Fibroblast of the aortic adventitia (primary cell): ENCODE measurements around the gene SLC23A2. TPM values are rescaled to one million over a fixed set of nuclear protein-coding genes. Genes with fewer than 3 reads are reported as not detected.
"Not testable (repeated sequence)": the region's sequence is repeated elsewhere in the genome, so short reads cannot be mapped to it uniquely, and the experiment has no call there.

Experiments
- DNase-seq: peaks from one replicate; pipeline ENCODE4 v3.0.0-alpha.2; 2010; ENCODE audit warnings: low read depth
- H3K4me3 ChIP-seq: 2 replicates; pipeline ENCODE4 v1.5.1; 2011; ENCODE audit warnings: low read depth, mild to moderate bottlenecking, control low read depth, low read length, moderate library complexity
- total RNA-seq: library from RNA; depleted of rRNA; stranded (reverse); fragments of >200 nt; gene quantifications from 2 replicates; pipeline ENCODE4 v1.2.3, GENCODE V29; 2012; ENCODE audit warnings: low replicate concordance
- TF ChIP-seq, protein P1 (sequence below): IDR thresholded peaks from 2 replicates; pipeline ENCODE4 v1.5.1; 2011; ENCODE audit warnings: mild to moderate bottlenecking, low read length, control low read depth, inconsistent platforms; ENCODE audit not compliant: insufficient read depth

SLC23A2 gene
- total RNA-seq, 1 donor, result 24.6 TPM

- DNase-seq, result no peak
- TF ChIP-seq, protein P1, sequence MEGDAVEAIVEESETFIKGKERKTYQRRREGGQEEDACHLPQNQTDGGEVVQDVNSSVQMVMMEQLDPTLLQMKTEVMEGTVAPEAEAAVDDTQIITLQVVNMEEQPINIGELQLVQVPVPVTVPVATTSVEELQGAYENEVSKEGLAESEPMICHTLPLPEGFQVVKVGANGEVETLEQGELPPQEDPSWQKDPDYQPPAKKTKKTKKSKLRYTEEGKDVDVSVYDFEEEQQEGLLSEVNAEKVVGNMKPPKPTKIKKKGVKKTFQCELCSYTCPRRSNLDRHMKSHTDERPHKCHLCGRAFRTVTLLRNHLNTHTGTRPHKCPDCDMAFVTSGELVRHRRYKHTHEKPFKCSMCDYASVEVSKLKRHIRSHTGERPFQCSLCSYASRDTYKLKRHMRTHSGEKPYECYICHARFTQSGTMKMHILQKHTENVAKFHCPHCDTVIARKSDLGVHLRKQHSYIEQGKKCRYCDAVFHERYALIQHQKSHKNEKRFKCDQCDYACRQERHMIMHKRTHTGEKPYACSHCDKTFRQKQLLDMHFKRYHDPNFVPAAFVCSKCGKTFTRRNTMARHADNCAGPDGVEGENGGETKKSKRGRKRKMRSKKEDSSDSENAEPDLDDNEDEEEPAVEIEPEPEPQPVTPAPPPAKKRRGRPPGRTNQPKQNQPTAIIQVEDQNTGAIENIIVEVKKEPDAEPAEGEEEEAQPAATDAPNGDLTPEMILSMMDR, result no peak
Observed at GRCh38 chr20:4924032-4924431, 77.3 kb downstream of the SLC23A2 start.

GRCh38 chr20:4922186-4922585 lies 79.1 kb downstream of the SLC23A2 start:
- TF ChIP-seq, protein P1, result no peak
- no peak overlapping the region for H3K4me3 ChIP-seq
- DNase-seq, result no peak

More at GRCh38 chr20:4924032-4924431, 77.3 kb downstream of the SLC23A2 start:
- no peak overlapping the region for H3K4me3 ChIP-seq

- H3K4me3 ChIP-seq, DNase-seq: not testable (repeated sequence)
Observed at GRCh38 chr20:4921271-4921670, 80.0 kb downstream of the SLC23A2 start.

DNA sequence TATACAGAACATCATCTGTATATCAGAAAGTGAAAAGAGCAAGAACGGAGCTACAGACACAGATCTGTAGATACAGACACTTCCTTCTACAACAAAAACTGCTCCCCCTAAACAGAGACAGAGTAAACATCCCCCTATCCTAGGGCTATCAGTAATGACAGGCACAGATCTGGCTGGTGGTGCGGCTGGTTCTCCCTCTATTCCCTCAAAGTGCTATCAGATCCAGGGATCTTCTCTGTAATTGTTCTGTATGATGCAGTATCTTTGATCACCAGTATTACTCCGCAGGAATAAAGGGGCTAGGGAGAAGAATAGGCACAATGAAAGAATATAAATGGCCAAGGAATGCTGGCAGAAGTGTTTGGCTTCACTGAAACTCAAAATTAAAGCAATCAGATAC lies 80.7 kb downstream of the SLC23A2 start:
- TF ChIP-seq, protein P1, result no peak
- no peak for DNase-seq
- no peak overlapping the region for H3K4me3 ChIP-seq

- H3K4me3 ChIP-seq, result no peak overlapping the region
- TF ChIP-seq, protein P1, result no peak
- DNase-seq, result peak; percentile 32
Observed at GRCh38 chr20:4920131-4920530, 81.2 kb downstream of the SLC23A2 start.

GRCh38 chr20:4919047-4919704 lies 82.1 kb downstream of the SLC23A2 start:
- TF ChIP-seq, protein P1, result no peak
- H3K4me3 ChIP-seq, result no peak overlapping the region
- DNase-seq, result no peak

- DNase-seq, result no peak
- H3K4me3 ChIP-seq, result no peak overlapping the region
- TF ChIP-seq, protein P1, result no peak
Observed at GRCh38 chr20:4918473-4918872, 82.8 kb downstream of the SLC23A2 start.
